HL-60 (cell line): ENCODE measurements around the gene RNASEL.

Experiments used
- DNase-seq, 2 experiments: peaks; one replicate each; pipeline ENCODE4 v3.0.0-alpha.2; 2010 to 2020; ENCODE audit warnings: low read depth in 1 of 2, low spot score in 1 of 2
- H3K27ac ChIP-seq: fragments of 250-450 bp; sonication (Bioruptor Pico); replicated peaks from 2 replicates; pipeline ENCODE4 v1.5.1; 2020; ENCODE audit warnings: mild to moderate bottlenecking, moderate library complexity
- H3K27me3 ChIP-seq: fragments of 250-450 bp; sonication (Bioruptor Pico); 2 replicates; pipeline ENCODE4 v1.5.1; 2021; ENCODE audit warnings: mild to moderate bottlenecking, moderate library complexity; ENCODE audit not compliant: insufficient read depth, poor library complexity, severe bottlenecking
- H3K4me3 ChIP-seq: replicated peaks from 2 replicates; pipeline ENCODE4 v1.5.1; 2011; ENCODE audit warnings: mild to moderate bottlenecking, control low read depth, low read length; ENCODE audit not compliant: insufficient read depth
- CTCF ChIP-seq: IDR thresholded peaks from one replicate; pipeline ENCODE4 v1.5.1; 2011; ENCODE audit warnings: low read length, control low read depth, inconsistent platforms; ENCODE audit not compliant: insufficient read depth
- GABPA ChIP-seq: IDR thresholded peaks from 2 replicates; pipeline ENCODE4 v1.6.1; 2012; ENCODE audit warnings: low read depth
- POLR2AphosphoS5 ChIP-seq: IDR thresholded peaks from 2 replicates; pipeline ENCODE4 v1.6.1; 2012; ENCODE audit warnings: low read depth
- REST ChIP-seq: IDR thresholded peaks from 2 replicates; pipeline ENCODE4 v1.6.1; 2012; ENCODE audit warnings: low read depth; ENCODE audit not compliant: insufficient replicate concordance
- SPI1 ChIP-seq: IDR thresholded peaks from 2 replicates; pipeline ENCODE4 v1.6.1; 2012; ENCODE audit warnings: low read depth, mild to moderate bottlenecking, borderline replicate concordance

RNASEL gene

GRCh38 chr1:182611787-182612186, 22.7 kb upstream of the RNASEL start:
- Histone ChIP-seq H3K27me3 (no peaks in the 10 kb centered on the region), H3K27ac (no peak overlapping the region), H3K4me3 (no peak overlapping the region)
- TF ChIP-seq CTCF (no peak), REST (no peak), SPI1 (no peak), GABPA (no peak), POLR2AphosphoS5 (no peak)
- no peak for DNase-seq

GRCh38 chr1:182611326-182611725, 22.3 kb upstream of the RNASEL start:
- TF ChIP-seq CTCF, result no peak
- no peak for TF ChIP-seq REST
- no peak for TF ChIP-seq SPI1
- TF ChIP-seq POLR2AphosphoS5, result no peak
- no peak for TF ChIP-seq GABPA
- no peak for DNase-seq

GRCh38 chr1:182610606-182611194, 21.6 kb upstream of the RNASEL start:
- H3K27ac ChIP-seq, result no peak overlapping the region
- DNase-seq, result no peak
- no peaks in the 10 kb centered on the region for H3K27me3 ChIP-seq
- TF ChIP-seq POLR2AphosphoS5 (no peak), GABPA (no peak), CTCF (no peak), REST (no peak), SPI1 (no peak)
- no peak overlapping the region for H3K4me3 ChIP-seq

More at GRCh38 chr1:182611326-182611725, 22.3 kb upstream of the RNASEL start:
- Histone ChIP-seq H3K4me3 (no peak overlapping the region), H3K27ac (no peak overlapping the region), H3K27me3 (no peaks in the 10 kb centered on the region)
